GM12891 (cell line): ENCODE data around the gene IL20RA.

Experiments used
- DNase-seq: peaks from one replicate; pipeline ENCODE4 v3.0.0; 2011; ENCODE audit warnings: low spot score; ENCODE audit not compliant: insufficient read length
- FAIRE-seq: peaks from 2 replicates; lab custom pipeline; 2011; peaks lifted over from hg19 to GRCh38; lab: Jason Lieb, UNC
- PAX5 ChIP-seq: IDR thresholded peaks from 2 replicates; pipeline ENCODE4 v1.6.1; 2011; ENCODE audit warnings: low read length, moderate library complexity, mild to moderate bottlenecking; ENCODE audit not compliant: insufficient read depth, severe bottlenecking
- POLR2A ChIP-seq: IDR thresholded peaks from 2 replicates; pipeline ENCODE4 v1.6.1; 2011; ENCODE audit warnings: low read depth, low read length, control low read depth
- POLR2AphosphoS5 ChIP-seq: IDR thresholded peaks from 2 replicates; pipeline ENCODE4 v1.6.1; 2011; ENCODE audit warnings: low read depth, low read length, control low read depth
- POU2F2 ChIP-seq: IDR thresholded peaks from 2 replicates; pipeline ENCODE4 v1.6.1; 2011; ENCODE audit warnings: low read depth, mild to moderate bottlenecking, control low read depth, low read length, moderate library complexity
- SPI1 ChIP-seq: IDR thresholded peaks from 2 replicates; pipeline ENCODE4 v1.6.1; 2011; ENCODE audit warnings: low read depth, low read length, control low read depth
- TAF1 ChIP-seq: IDR thresholded peaks from 2 replicates; pipeline ENCODE4 v1.6.1; 2011; ENCODE audit warnings: low read depth, low read length, control low read depth

IL20RA gene

DNA sequence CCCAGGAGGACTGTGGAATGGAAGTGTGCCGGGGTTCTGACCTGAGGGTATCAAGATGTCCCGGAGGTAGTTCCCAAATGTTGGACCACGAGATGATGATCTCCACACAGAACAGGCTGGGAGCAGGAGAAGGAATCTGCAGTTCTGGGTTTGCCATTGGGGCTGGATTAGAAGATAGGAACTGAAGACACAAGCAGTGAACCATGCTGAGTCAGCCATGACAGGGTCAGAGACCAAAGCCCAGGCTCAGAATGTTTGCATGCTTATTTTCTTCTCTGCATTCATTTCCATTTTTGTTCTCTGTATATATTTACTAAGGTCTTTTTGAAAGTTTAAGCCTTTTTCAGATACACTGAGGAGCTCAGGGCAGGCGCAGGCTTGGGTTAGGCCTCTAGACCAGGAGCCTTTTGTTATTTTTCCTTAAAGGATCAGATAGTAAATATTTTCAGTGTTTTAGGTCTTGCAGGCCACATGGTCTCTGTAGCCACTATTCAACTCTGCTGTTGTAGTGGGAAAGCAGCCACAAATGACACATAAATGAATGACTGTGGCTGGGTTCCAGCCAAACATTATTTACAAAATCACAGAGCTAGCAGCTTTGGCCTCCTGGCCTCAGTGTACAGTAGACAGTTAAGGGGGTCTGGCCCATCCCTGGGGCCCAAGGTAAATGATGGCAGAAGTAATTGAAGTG lies 94.2 kb downstream of the IL20RA start:
- DNase-seq = no peak
- FAIRE-seq = no peak
- TF ChIP-seq SPI1 = no peak
- no peak for TF ChIP-seq POU2F2
- TF ChIP-seq TAF1 = no peak
- no peak for TF ChIP-seq POLR2AphosphoS5
- TF ChIP-seq POLR2A = no peak
- TF ChIP-seq PAX5 = no peak
